PC-9 (cell line): Measurements from ENCODE around the gene SSH3. TPM values are rescaled to one million over a fixed set of nuclear protein-coding genes. Genes with fewer than 3 reads are reported as not detected.

Experiments
- BruUV-seq: library from RNA; stranded (reverse); fragments of 400-500 nt; replicated peaks from 2 replicates; lab custom pipeline; 2021; lab: Mats Ljungman, UMichigan
- CTCF ChIA-PET: fragments of 300-600 bp; sonication (Branson Sonifier 250); formaldehyde crosslinking; loops from one replicate; lab custom pipeline; 2022; ENCODE audit warnings: antibody characterized with exemption; lab: Charles Lee
- POLR2A ChIA-PET: fragments of 300-600 bp; sonication (Branson Sonifier 250); formaldehyde crosslinking; loops from one replicate; lab custom pipeline; 2022; ENCODE audit warnings: antibody characterized with exemption; ENCODE audit not compliant: unreplicated experiment; lab: Charles Lee
- DNase-seq, 2 experiments: peaks; one replicate each; pipeline versions ENCODE4 v3.0.0 to v3.0.0-alpha.2; 2015 to 2022; ENCODE audit warnings: mixed read lengths in 1 of 2
- H2AFZ ChIP-seq: fragments of 200-600 bp; sonication (generic); 2 replicates; pipeline ENCODE4 v1.8.1; 2017; ENCODE audit warnings: antibody characterized with exemption
- H3F3A ChIP-seq: fragments of 200-600 bp; sonication (generic); 2 replicates; pipeline ENCODE4 v1.8.1; 2017; ENCODE audit warnings: antibody characterized with exemption, mild to moderate bottlenecking, low read depth; ENCODE audit not compliant: insufficient read depth
- H3K27ac ChIP-seq: fragments of 200-600 bp; sonication (generic); 2 replicates; pipeline ENCODE4 v1.6.1; 2016; ENCODE audit warnings: mixed run types
- H3K27me3 ChIP-seq: fragments of 200-600 bp; sonication (generic); 2 replicates; pipeline ENCODE4 v1.6.1; 2016; ENCODE audit warnings: low read depth, mixed run types; ENCODE audit not compliant: insufficient read depth
- H3K36me3 ChIP-seq: fragments of 200-600 bp; sonication (generic); 2 replicates; pipeline ENCODE4 v1.6.1; 2016; ENCODE audit warnings: low read depth, mixed run types
- H3K4me1 ChIP-seq: fragments of 200-600 bp; sonication (generic); replicated peaks from 2 replicates; pipeline ENCODE4 v1.6.1; 2016; ENCODE audit warnings: mixed run types; ENCODE audit not compliant: insufficient read depth
- H3K4me2 ChIP-seq: fragments of 200-600 bp; sonication (generic); 2 replicates; pipeline ENCODE4 v1.6.1; 2017; ENCODE audit warnings: mixed run types
- H3K4me3 ChIP-seq: fragments of 200-600 bp; sonication (generic); 2 replicates; pipeline ENCODE4 v1.6.1; 2016; ENCODE audit warnings: mixed run types
- H3K79me2 ChIP-seq: fragments of 200-600 bp; sonication (generic); 2 replicates; pipeline ENCODE4 v1.6.1; 2017; ENCODE audit warnings: low read depth, mixed run types
- H3K9me2 ChIP-seq: fragments of 200-600 bp; sonication (generic); 2 replicates; pipeline ENCODE4 v1.8.1; 2017; ENCODE audit warnings: mild to moderate bottlenecking; ENCODE audit not compliant: insufficient read depth
- H3K9me3 ChIP-seq: fragments of 200-600 bp; sonication (generic); 2 replicates; pipeline ENCODE4 v1.8.1; 2016; ENCODE audit warnings: low read depth; ENCODE audit not compliant: insufficient read depth
- H4K20me1 ChIP-seq: fragments of 200-600 bp; sonication (generic); 2 replicates; pipeline ENCODE4 v1.8.1; 2017; ENCODE audit not compliant: insufficient read depth
- EZH2 ChIP-seq: fragments of 200-600 bp; sonication (generic); IDR thresholded peaks from 2 replicates; pipeline ENCODE4 v1.8.0; 2017; ENCODE audit warnings: antibody characterized with exemption, low read depth
- intact Hi-C: fragments of 100-400 bp; cut with micrococcal nuclease; formaldehyde crosslinking; loops from one replicate; pipeline ENCODE4 v1.10.0; 2022; ENCODE audit not compliant: unreplicated experiment
- total RNA-seq: library from RNA; stranded (reverse); gene quantifications from 2 replicates; pipeline ENCODE4 v1.2.3, GENCODE V29; 2021
- TF ChIP-seq, protein P1 (sequence below): fragments of 200-600 bp; sonication (generic); conservative IDR thresholded peaks from 2 replicates; pipeline ENCODE4 v1.6.1; 2017; ENCODE audit warnings: mixed run types, antibody characterized with exemption, mild to moderate bottlenecking, moderate library complexity

Gene SSH3
- total RNA-seq, 1 experiment from 2014 or later: 124 TPM

GRCh38 chr11:67307545-67308001 lies 4.2 kb downstream of the SSH3 start:
- Histone ChIP-seq H2AFZ (no peak overlapping the region), H3K9me2 (no peaks in the 10 kb centered on the region), H3K4me3 (no peak overlapping the region), H3K4me1 (peaks cover 43% of the 10 kb centered on the region), H3K27me3 (no peaks in the 10 kb centered on the region), H3K9me3 (no peaks in the 10 kb centered on the region), H3F3A (peaks cover 46% of the 10 kb centered on the region), H3K27ac (no peak overlapping the region), H3K36me3 (peaks cover 5% of the 10 kb centered on the region; the same call in 1 of the 2 replicates), H4K20me1 (no peaks in the 10 kb centered on the region), H3K79me2 (peaks cover 27% of the 10 kb centered on the region), H3K4me2 (no peak overlapping the region)
- BruUV-seq: no TSS peak
- ChIA-PET CTCF (no interaction called here), POLR2A (interaction anchor here (0.7 kb wide), 1 partner anchor 19 kb away, joined by 6 read pairs; the partner anchor contains the start of gene ANKRD13D)
- TF ChIP-seq EZH2: no peak
- TF ChIP-seq, protein P1, sequence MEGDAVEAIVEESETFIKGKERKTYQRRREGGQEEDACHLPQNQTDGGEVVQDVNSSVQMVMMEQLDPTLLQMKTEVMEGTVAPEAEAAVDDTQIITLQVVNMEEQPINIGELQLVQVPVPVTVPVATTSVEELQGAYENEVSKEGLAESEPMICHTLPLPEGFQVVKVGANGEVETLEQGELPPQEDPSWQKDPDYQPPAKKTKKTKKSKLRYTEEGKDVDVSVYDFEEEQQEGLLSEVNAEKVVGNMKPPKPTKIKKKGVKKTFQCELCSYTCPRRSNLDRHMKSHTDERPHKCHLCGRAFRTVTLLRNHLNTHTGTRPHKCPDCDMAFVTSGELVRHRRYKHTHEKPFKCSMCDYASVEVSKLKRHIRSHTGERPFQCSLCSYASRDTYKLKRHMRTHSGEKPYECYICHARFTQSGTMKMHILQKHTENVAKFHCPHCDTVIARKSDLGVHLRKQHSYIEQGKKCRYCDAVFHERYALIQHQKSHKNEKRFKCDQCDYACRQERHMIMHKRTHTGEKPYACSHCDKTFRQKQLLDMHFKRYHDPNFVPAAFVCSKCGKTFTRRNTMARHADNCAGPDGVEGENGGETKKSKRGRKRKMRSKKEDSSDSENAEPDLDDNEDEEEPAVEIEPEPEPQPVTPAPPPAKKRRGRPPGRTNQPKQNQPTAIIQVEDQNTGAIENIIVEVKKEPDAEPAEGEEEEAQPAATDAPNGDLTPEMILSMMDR: no peak
- DNase-seq: no peak
- intact Hi-C loops: no loop called here

- BruUV-seq: no TSS peak
- peaks cover 5% of the 10 kb centered on the region; the same call in 1 of the 2 replicates for H3K36me3 ChIP-seq
- peaks cover 45% of the 10 kb centered on the region for H3K4me1 ChIP-seq
- ChIA-PET POLR2A (interaction anchor here (0.6 to 0.7 kb wide), 2 partner anchors 19 to 253 kb away, joined by 5 to 6 read pairs; partner anchors contain the start of gene ANKRD13D), CTCF (no interaction called here)
- intact Hi-C loops: no loop called here
- DNase-seq: no peak
- no peaks in the 10 kb centered on the region for H3K9me2 ChIP-seq
- no peak overlapping the region for H3K4me3 ChIP-seq
- no peaks in the 10 kb centered on the region for H3K9me3 ChIP-seq
- H3K4me2 ChIP-seq: no peak overlapping the region
- H3F3A ChIP-seq: peaks cover 47% of the 10 kb centered on the region
- no peaks in the 10 kb centered on the region for H4K20me1 ChIP-seq
- peaks cover 27% of the 10 kb centered on the region for H3K79me2 ChIP-seq
- H2AFZ ChIP-seq: no peak overlapping the region
- no peaks in the 10 kb centered on the region for H3K27me3 ChIP-seq
- H3K27ac ChIP-seq: no peak overlapping the region
- TF ChIP-seq, protein P1: no peak
- TF ChIP-seq EZH2: no peak
Measured at GRCh38 chr11:67308031-67308866, 4.9 kb downstream of the SSH3 start.

- Histone ChIP-seq H3K4me3 (no peak overlapping the region), H3F3A (peaks cover 52% of the 10 kb centered on the region), H3K4me2 (no peak overlapping the region), H2AFZ (no peak overlapping the region), H3K36me3 (peaks cover 5% of the 10 kb centered on the region; the same call in 1 of the 2 replicates), H3K4me1 (peaks cover 54% of the 10 kb centered on the region), H4K20me1 (no peaks in the 10 kb centered on the region), H3K27me3 (no peaks in the 10 kb centered on the region), H3K27ac (no peak overlapping the region), H3K79me2 (peaks cover 21% of the 10 kb centered on the region), H3K9me3 (no peaks in the 10 kb centered on the region), H3K9me2 (no peaks in the 10 kb centered on the region)
- no peak for TF ChIP-seq EZH2
- TF ChIP-seq, protein P1: no peak
- no peak for DNase-seq
- BruUV-seq: no TSS peak
- POLR2A ChIA-PET: no interaction called here
- intact Hi-C loops: no loop called here
- CTCF ChIA-PET: no interaction called here
Measured at GRCh38 chr11:67309166-67309565, 5.8 kb downstream of the SSH3 start.
